Activated gamma-delta T cell treated with anti-CD3 and anti-CD28 coated beads, Interleukin-2, amount 50 U/mL, for 16 hours (primary cell): ENCODE results near the gene SF3A2.

Source experiments
- DNase-seq: peaks from one replicate; pipeline ENCODE4 v3.0.0-alpha.2; 2020; ENCODE audit warnings: low read depth

SF3A2 gene

DNA sequence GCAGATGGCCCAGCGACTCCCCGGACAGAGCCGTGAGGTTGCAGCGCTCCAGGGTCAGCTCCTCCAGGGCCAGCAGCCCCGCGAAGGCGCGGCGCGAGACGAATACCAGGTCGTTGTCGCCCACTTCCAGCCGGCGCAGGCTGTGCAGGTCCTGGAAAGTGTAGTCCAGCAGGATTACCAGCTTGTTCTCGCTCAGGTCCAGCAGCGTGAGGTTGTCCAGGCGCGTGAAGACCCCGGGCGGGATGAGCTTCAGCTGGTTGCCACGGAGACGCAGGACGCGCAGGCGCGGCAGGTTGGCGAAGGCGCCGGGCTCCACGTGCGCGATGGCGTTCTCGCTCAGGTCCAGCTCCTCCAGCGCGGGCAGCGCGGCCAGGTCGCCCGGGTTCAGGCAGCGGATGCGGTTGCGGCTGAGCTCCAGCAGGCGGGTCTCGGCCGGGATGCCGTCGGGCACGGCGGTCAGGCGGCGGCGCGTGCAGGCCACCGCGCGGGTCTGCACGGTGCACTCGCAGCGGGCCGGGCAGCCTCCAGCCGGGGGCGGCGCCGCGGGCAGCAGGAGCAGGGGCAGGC is 54.6 kb downstream of the SF3A2 start:
- no peak for DNase-seq

GRCh38 chr19:2294687-2295335 is 58.2 kb downstream of the SF3A2 start:
- DNase-seq: no peak

- no peak for DNase-seq
Observed at GRCh38 chr19:2296141-2296540, 59.5 kb downstream of the SF3A2 start.
